Measurements from ENCODE around the gene KCNAB2.

GRCh38 chr1:6108937-6109614, 63.4 kb downstream of the KCNAB2 start:
- TF ChIP-seq, protein P1, sequence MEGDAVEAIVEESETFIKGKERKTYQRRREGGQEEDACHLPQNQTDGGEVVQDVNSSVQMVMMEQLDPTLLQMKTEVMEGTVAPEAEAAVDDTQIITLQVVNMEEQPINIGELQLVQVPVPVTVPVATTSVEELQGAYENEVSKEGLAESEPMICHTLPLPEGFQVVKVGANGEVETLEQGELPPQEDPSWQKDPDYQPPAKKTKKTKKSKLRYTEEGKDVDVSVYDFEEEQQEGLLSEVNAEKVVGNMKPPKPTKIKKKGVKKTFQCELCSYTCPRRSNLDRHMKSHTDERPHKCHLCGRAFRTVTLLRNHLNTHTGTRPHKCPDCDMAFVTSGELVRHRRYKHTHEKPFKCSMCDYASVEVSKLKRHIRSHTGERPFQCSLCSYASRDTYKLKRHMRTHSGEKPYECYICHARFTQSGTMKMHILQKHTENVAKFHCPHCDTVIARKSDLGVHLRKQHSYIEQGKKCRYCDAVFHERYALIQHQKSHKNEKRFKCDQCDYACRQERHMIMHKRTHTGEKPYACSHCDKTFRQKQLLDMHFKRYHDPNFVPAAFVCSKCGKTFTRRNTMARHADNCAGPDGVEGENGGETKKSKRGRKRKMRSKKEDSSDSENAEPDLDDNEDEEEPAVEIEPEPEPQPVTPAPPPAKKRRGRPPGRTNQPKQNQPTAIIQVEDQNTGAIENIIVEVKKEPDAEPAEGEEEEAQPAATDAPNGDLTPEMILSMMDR (IDR thresholded peaks at IDR 0.05): peak in 2 of 4 experiments; percentile 13 to 40
- TF ChIP-seq EP300 (IDR thresholded peaks at IDR 0.05): no peak
